Stimulated activated CD4-positive, alpha-beta T cell treated with anti-CD3 and anti-CD28 coated beads, Interleukin-4, amount 100 ng/mL, for 24 hours (primary cell): ENCODE data around the gene SPDYA.

Experiments
- DNase-seq: peaks from one replicate; pipeline ENCODE4 v3.0.0-alpha.2; 2020

SPDYA gene

DNA sequence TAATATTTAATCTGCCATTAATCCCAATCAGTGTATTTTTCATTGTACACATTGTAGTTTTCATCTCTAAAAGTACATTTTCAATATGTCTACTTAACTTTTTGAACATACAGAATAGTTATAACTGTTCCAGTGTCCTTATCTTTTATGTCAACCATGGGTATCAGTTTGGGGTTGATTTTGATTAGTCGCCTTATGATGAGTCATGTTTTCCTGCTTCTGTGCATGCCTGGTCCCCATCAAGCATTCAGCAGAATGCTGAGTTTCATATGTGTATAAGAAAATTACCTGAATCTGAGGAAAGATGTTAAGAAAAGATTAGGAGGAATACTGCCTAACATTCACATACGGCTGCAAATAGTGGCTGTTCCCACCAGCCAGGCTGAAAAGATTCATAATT, 17.7 kb downstream of the SPDYA start:
- DNase-seq: no peak

DNA sequence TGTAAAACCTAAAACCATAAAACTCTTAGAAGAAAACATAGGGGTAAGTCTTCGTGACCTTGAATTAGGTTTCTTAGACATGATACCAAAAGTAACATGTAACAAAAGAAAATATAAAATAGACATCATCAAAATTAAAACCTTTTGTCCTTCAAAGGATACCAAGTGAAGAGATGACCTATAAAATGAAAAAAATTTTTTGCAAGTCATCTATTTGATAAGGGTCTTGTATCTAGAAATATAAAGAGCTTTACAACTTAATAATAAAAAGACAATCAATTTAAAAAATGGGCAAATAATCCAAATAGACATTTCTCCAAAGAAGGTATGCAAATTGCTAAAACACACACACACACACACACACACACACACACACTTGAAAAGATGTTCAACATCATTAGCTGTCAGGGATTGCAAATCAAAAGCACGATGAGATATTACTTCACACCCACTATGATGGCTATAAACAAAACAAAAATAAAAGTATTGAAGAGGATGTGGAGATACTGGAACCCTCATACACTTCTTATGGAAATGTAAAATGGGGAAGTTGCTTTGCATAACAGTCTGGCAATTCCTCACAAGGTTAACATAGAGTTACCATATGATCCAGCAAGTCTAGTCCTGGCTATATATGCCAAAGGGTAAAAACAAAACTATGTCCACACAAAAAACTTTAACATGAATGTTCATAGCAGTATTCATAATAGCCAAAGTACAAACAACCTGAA, 23.3 kb downstream of the SPDYA start:
- DNase-seq: no peak

- DNase-seq: no peak
These were observed 25.1 kb downstream of the SPDYA start for GRCh38 chr2:28835781-28836180.

GRCh38 chr2:28838971-28839370, 28.3 kb downstream of the SPDYA start:
- DNase-seq: no peak

DNA sequence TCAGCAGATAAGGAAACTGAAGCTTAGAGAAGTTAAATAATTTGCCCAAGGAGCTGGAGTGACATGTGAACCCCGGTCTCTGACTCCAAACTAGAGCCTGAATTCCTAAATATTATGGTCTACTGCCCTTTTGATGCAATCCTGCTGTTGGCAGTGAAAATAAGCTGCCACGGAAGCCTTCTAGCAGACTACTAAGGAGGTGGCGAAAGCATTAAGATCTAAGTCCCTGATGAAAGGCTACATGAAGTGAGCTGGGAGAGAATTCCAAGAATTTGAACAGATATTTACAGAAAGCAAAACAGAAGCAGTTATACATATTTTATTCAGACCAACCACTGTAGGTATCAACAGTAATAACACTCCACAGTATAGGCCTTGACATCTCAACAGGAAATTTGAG, 31.4 kb downstream of the SPDYA start:
- no peak for DNase-seq

GRCh38 chr2:28855193-28855592, 44.6 kb downstream of the SPDYA start:
- no peak for DNase-seq

- no peak for DNase-seq
These were observed 45.3 kb downstream of the SPDYA start for GRCh38 chr2:28855977-28856376.

- DNase-seq: no peak
These were observed 58.0 kb downstream of the SPDYA start for GRCh38 chr2:28868611-28869010.

DNA sequence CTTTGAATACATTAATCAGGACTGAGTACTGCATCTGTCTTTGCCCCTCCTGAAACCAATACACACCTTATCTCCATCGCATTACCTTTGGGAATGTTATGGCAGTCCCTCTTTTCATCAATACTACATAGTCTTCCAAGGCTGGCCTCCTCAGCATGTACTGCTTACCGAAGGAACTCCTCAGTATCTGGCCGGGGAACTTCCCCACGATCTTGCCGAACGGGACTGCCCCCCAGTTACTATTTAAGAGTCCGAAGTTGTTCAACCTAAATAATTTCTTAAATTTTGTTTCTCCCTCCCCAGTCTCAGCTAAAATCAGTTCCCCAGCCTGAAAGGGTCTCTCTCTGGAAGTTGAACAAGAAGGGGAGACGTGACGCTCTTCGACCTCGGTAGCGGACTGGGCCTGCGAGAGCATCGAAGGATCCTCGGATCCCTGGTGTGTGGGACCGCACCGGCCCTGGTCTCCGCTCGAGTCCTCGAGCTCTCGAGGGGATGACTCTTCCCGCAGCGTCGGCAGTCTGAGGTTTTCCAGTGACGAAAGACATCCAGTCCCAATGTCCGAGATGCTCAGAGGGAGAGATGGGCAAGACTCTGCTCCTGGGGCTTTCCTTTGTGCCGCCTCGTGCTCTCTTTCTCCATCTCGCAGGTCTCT, 59.0 kb downstream of the SPDYA start:
- DNase-seq: peak; percentile 26

GRCh38 chr2:28870146-28870891, 59.7 kb downstream of the SPDYA start, which contains the start of gene TRMT61B:
TSS of gene TRMT61B (minus strand) at chr2:28870309. CDS start at chr2:28870277, 32 bp downstream.
- peak; percentile 97 for DNase-seq

GRCh38 chr2:28871620-28872019, 61.0 kb downstream of the SPDYA start:
- DNase-seq: no peak

DNA sequence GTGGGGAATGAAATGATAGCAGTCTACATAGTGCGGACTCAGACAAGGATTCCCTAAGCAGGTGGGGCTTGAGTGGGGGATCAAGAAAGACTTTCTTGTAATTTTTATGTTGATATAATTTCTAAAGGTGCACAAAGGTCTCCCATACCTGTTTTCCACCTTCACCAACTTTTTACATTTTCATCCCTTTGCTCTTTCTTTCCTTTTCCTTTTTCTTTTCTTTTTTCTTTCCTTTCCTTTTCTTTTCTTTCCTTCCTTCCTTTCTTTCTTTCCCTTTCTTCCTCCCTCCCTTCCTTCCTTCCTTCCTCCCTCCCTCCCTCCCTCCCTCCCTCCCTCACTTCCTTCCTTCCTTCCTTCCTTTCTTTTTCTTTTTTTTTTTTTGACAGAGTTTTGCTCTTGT, 69.6 kb downstream of the SPDYA start:
- no peak for DNase-seq

DNA sequence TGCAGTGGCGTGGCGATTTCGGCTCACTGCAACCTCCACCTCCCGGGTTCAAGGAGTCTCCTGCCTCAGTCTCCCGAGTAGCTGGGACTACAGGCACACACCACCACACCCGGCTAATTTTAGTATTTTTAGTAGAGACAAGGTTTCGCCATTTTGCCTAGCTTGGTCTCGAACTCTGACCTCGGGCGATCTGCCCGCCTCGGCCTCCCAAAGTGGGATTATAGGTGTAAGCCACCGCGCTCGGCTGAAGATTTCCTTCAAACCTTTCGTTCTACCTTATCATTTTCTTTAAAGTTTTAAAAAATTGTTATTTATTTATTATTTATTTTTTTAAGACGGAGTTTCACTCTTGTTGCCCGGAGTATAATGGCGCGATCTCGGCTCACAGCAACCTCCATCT, 82.9 kb downstream of the SPDYA start:
- no peak for DNase-seq

DNA sequence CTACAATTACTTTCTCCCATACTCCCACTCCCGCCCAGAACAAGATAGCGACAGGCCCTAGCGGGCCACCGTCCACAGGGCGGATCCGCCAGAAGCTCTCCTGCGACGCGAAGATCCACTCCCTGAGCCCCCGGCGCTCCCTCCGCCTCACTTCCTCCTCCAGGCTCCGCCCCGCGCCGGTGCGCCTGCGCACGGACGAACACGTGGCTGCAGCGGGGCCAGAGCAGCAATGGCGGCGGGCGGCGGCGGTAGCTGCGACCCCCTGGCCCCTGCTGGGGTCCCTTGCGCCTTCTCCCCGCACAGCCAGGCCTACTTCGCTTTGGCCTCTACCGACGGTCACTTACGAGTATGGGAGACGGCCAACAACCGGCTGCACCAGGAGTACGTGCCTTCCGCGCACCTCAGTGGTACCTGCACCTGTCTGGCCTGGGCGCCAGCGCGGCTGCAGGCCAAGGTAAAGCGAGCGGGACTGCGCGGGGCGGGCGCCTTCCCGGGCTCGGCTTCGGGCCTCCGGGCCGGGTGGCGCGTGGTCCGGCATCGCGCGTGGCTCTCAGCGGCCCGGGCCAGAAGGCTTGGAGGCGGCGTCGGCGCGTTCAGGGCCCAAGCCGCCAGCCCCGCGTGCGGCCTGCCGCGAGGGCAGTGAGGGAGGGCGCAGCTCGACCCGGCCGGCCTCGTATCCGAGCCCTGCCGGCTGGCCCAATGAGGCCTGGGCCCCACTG, 84.0 kb downstream of the SPDYA start, which contains the start of gene WDR43:
Gene WDR43 (plus strand): TSS at position 198 of the 719 bp plus-strand sequence. CDS start 32 bp downstream, at position 230.
- peak; percentile 97 for DNase-seq

- DNase-seq: peak; percentile 58
These were observed 84.7 kb downstream of the SPDYA start for GRCh38 chr2:28895189-28895893.

GRCh38 chr2:28896906-28897305, 86.3 kb downstream of the SPDYA start:
- no peak for DNase-seq

DNA sequence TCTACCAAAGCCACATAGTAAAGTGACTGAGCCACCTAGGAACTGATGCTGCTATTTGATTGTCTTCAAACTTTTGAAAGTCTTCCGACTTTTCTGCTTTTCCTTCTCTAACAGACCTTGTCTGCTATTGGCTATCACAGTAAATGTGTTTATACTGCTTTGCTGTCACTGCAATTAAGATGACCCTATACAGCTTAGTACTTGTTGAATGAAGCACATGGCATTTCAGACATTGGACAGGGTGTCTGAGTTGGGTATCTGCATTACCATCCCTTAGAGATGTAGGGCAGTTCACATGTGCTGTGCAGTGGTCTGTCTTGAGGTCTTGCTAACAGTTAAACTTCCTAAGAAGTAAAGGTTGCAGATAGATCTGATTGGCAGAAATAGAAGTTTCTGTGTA, 87.4 kb downstream of the SPDYA start:
- DNase-seq: no peak
